GM12878 (cell line): ENCODE data around the gene INF2. TPM values are rescaled to one million over a fixed set of nuclear protein-coding genes. Genes with fewer than 3 reads are reported as not detected.
A peak's percentile ranks its signal among the peaks of the same experiment; 100 is the strongest.

Experiments used
- BCL11A ChIP-seq: IDR thresholded peaks from 2 replicates; pipeline ENCODE4 v1.6.1; 2011; ENCODE audit warnings: low read depth, low read length
- BCLAF1 ChIP-seq: fragments of 450-650 bp; IDR thresholded peaks from 2 replicates; pipeline ENCODE4 v1.6.1; 2017; ENCODE audit warnings: antibody characterized with exemption, mild to moderate bottlenecking, moderate library complexity
- BHLHE40 ChIP-seq, 2 experiments: fragments of 450-650 bp in 1 of 2; IDR thresholded peaks; 2 replicates each; pipeline ENCODE4 v1.6.1; 2011 to 2017; ENCODE audit warnings: low read depth in 2 of 2, borderline replicate concordance in 1 of 2, improper control_type of control experiment in 1 of 2, low read length in 1 of 2, mild to moderate bottlenecking in 1 of 2
- BRCA1 ChIP-seq: IDR thresholded peaks from 2 replicates; pipeline ENCODE4 v1.6.1; 2011; ENCODE audit warnings: low read depth, low read length, improper control_type of control experiment
- CHD2 ChIP-seq: IDR thresholded peaks from 2 replicates; pipeline ENCODE4 v1.6.1; 2011; ENCODE audit warnings: low read depth, low read length, improper control_type of control experiment, borderline replicate concordance
- EGR1 ChIP-seq, 2 experiments: IDR thresholded peaks; 1 replicate in 1 of 2; 2 replicates in 1 of 2; pipeline ENCODE4 v1.6.1; 2011 to 2012; ENCODE audit warnings: low read depth in 2 of 2, low read length in 2 of 2, borderline replicate concordance in 1 of 2, mild to moderate bottlenecking in 1 of 2, moderate library complexity in 1 of 2
- FOS ChIP-seq: IDR thresholded peaks from 3 replicates; pipeline ENCODE4 v1.6.1; 2011; ENCODE audit warnings: borderline replicate concordance; ENCODE audit not compliant: insufficient read length; ENCODE audit errors: extremely low read depth
- PAX8 ChIP-seq: fragments of 450-650 bp; IDR thresholded peaks from 2 replicates; pipeline ENCODE4 v1.6.1; 2017; ENCODE audit warnings: mild to moderate bottlenecking, moderate library complexity
- PKNOX1 ChIP-seq: fragments of 450-650 bp; IDR thresholded peaks from 2 replicates; pipeline ENCODE4 v1.6.1; 2016; ENCODE audit warnings: mild to moderate bottlenecking
- RAD51 ChIP-seq: fragments of 450-650 bp; IDR thresholded peaks from 2 replicates; pipeline ENCODE4 v1.6.1; 2016; ENCODE audit warnings: moderate library complexity, mild to moderate bottlenecking, inconsistent platforms
- REST ChIP-seq: IDR thresholded peaks from 2 replicates; pipeline ENCODE4 v1.6.1; 2012; ENCODE audit warnings: mild to moderate bottlenecking, low read depth, low read length
- RUNX3 ChIP-seq: IDR thresholded peaks from 2 replicates; pipeline ENCODE4 v1.6.1; 2012; ENCODE audit warnings: low read length, inconsistent platforms
- SMAD5 ChIP-seq: IDR thresholded peaks from 2 replicates; pipeline ENCODE4 v1.6.1; 2016; ENCODE audit warnings: antibody characterized with exemption, low read depth
- SP1 ChIP-seq: IDR thresholded peaks from one replicate; pipeline ENCODE4 v1.6.1; 2011; ENCODE audit warnings: low read depth, low read length
- polyA plus RNA-seq, 11 experiments: library from polyadenylated mRNA; depleted of rRNA in 4 of 11; unstranded in 6 of 11; stranded (reverse) in 5 of 11; fragments of >200 nt; fragmentation: Nextera tagmentation in 4 of 11; fragmentation: Illumina TruSeq in 1 of 11; extraction: Ambion mirVana in 4 of 11; extraction: Trizol in 1 of 11; gene quantifications; 1 replicate in 1 of 11; 2 replicates in 10 of 11; pipeline versions ENCODE4 v1.2.1 to v1.2.3, GENCODE V29; 2011 to 2016; ENCODE audit warnings: inconsistent platforms in 2 of 11, missing spikeins in 2 of 11, low read depth in 1 of 11
- total RNA-seq, 4 experiments: library from RNA; depleted of rRNA in 3 of 4; stranded (reverse); fragments of >200 nt in 3 of 4; fragmentation: Illumina TruSeq in 1 of 4; extraction: Trizol in 1 of 4; gene quantifications; 2 replicates each; pipeline versions ENCODE4 v1.2.1 to v1.2.3, GENCODE V29; 2013 to 2021

Gene INF2
- total and polyA plus RNA-seq, 10 of the 15 experiments (the other 5 are each of a cell fraction or from before 2014, with no cell fraction given), result 0.72 to 43.2 (median 8.3) TPM

- no peak for TF ChIP-seq PKNOX1
- peak; percentile 42; the same call in 1 of the 2 replicates for TF ChIP-seq RUNX3
- no peak for TF ChIP-seq RAD51
- TF ChIP-seq REST, result no peak
- no peak for TF ChIP-seq BRCA1
- TF ChIP-seq SMAD5, result no peak
- no peak for TF ChIP-seq BCLAF1
- no peak for TF ChIP-seq BCL11A
- TF ChIP-seq EGR1 (IDR thresholded peaks at IDR 0.05; ENCODE audit: borderline replicate concordance in 1 of 2, low read depth in 2 of 2, low read length in 2 of 2), result peak in 1 of 2 experiments; percentile 28; a peak in 1 of 3 replicates
- peak; percentile 83 to 94 for TF ChIP-seq BHLHE40 (IDR thresholded peaks at IDR 0.05; ENCODE audit: borderline replicate concordance in 1 of 2, low read depth in 2 of 2, low read length in 1 of 2)
- TF ChIP-seq FOS, result no peak
- no peak for TF ChIP-seq CHD2
- TF ChIP-seq PAX8, result no peak
- TF ChIP-seq SP1, result peak; percentile 24
These were observed 12.5 kb upstream of the INF2 start (continued) for GRCh38 chr14:104676694-104677511.
